ENCODE results near the gene TMEM123.

Gene TMEM123

DNA sequence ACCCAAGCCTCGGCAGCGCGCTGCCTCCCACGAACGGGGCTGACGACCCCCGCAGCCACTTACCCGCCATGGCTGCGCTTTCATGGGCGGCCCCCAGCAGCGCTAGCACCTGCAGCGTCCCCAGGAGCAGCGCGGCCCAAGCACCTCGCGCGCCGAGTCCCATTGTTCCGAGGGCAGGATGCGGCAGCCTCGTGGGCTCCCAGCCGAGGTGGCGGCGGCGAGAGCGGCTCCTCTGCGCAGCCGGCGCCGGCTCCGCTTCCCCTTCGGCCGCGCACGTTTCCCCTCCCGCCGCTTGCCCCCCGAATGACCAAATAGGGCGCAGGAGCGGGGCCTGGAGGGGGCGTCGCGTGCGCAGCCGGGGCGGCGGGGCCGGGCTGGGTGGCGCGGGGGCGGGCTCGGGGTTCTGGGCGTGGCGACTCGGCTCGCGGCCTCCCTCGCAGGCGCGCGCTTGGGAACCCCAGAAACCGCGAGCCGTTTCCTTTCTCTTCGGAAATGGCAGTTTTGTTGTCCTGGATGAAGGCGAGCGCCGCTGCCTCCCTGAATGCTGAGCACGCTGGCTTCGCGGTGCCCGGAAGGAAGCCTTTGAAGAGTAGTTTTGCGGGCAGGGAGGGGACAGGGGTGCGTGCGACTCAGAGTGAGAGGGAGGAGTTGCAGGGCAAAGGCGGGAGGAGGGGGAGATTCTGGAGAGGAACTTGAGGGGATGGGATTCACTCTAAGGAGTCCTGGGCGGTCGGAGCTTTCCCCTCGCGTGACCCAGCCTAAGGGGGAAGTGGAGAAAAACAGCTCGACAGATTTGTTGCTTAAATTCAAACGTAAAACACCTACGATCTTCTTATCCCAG lies at the start of gene TMEM123:
TSS of gene TMEM123 (minus strand) at position 305 of the 841 bp plus-strand sequence. CDS start at position 163, 142 bp downstream.
- no peak for DNase-seq

GRCh38 chr11:102500829-102501228 lies 48.3 kb upstream of the TMEM123 start:
- no peak for DNase-seq

DNA sequence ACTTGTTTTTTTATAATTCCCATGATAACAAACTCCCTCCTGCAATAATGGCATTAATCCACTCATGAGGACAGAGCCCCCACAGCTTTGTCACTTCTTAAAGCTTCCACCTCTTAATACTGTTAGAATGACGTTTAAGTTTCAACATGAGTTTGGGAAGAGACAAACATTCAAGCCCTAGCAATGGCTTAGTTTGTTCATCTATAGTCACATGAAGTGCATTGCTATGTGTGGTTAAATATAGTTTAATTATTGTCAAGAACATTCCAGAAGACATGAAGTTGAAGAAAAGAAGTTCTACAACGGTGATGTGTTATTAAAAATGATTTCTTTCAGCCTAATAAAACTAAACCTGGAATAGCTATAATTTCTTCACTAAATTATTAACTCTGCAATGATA lies 47.4 kb upstream of the TMEM123 start:
- DNase-seq = no peak

GRCh38 chr11:102499151-102499550 lies 46.6 kb upstream of the TMEM123 start:
- DNase-seq = no peak

DNA sequence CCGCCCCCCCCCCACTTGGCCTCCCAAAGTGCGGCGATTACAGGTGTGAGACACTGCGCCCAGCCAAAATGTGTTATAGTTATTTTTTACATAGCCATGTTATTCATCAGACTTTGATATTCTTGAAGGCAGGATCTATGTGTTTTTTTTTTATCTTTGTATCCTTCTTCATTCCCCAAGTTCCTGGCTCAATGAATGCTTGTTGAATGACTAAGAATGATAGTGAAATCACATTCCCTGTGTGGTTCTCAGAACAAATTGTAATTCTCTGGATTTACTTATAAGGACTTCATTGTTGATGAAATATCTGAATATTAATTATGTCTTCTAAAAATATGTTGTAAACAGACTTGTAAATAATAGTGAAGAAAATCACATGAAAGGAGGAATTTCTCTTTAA lies 44.5 kb upstream of the TMEM123 start:
- no peak for DNase-seq

DNA sequence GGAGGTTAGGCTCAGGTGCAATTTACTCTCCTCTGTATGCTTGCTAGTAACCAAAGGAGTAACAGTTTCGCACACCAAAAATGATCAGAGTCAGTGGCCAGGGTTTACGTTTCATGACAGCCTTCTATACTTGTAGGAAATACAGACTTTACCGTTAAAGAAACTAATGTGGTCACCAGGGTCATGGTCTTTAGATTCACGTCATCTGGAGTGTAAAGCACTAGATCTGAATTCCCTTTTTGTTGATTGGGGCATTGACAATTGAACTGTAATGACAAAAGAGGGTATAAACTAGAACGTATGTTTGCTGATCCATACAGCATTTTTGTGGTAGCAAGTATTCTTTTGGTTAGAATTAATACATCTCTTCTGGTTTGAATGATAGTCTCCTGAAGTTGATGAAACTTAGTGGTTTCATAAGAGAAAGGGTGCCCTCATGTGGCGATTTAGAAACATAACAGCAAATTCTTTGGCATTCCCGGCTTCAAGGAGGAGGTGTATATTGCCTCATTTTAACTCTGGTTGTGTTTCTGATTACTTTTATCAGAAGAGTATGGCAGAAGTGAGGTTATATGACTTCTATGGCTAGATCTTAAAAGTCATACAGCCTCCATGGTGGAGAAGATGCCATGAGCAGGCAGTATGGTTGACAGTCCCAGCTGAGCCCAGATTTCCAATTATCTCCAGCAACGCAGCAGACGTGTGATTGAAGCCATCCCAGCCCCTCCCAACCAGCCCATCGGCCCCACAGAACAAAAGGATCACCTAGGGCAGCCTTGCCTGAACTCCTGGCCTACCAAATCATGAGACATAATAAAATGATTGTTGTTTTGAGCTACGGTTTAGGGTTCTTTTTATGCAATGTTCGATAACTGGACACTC lies 42.8 kb upstream of the TMEM123 start:
- no peak for DNase-seq

DNA sequence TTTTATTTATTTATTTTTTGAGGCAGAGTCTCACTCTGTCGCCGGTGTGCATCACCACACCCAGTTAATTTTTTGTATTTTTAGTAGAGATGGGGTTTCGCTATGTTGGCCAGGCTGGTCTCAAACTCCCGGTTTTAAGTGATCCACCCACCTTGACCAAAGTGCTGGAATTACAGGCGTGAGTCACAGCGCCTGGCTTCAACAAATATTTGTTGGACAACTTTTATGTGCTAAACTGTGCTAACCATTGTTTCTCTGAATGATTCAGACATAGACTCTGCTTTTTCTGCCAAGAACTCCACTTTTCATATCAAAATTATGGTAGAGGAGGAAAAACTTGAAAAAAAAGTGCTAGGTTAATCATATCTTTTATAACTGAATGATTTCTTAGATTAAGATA lies 41.7 kb upstream of the TMEM123 start:
- DNase-seq = no peak

DNA sequence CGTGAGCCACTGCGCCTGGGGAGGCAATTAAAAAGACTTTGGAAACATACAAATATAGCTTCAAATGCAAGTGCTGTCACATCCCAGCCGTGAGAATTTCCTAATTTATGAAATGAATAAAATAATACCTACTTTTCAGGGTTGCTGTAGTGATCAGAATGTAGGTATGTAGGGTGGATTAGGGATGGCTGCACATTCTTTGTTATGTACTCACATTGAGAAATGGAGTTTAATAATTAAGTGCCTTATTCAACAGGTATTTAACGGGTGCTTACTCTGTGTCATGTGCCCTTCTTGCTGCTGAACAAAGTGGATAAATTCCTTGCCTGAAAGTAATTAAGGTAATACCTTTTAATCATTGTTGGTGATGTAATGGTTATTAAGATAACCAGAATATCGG lies 41.0 kb upstream of the TMEM123 start:
- DNase-seq = no peak

GRCh38 chr11:102491969-102492368 lies 39.4 kb upstream of the TMEM123 start:
- DNase-seq = no peak

- no peak for DNase-seq
These were observed 36.9 kb upstream of the TMEM123 start for GRCh38 chr11:102489186-102490145.

- DNase-seq = no peak
These were observed 35.6 kb upstream of the TMEM123 start for GRCh38 chr11:102488208-102488607.

- no peak for DNase-seq
These were observed 34.6 kb upstream of the TMEM123 start for GRCh38 chr11:102487214-102487613.

DNA sequence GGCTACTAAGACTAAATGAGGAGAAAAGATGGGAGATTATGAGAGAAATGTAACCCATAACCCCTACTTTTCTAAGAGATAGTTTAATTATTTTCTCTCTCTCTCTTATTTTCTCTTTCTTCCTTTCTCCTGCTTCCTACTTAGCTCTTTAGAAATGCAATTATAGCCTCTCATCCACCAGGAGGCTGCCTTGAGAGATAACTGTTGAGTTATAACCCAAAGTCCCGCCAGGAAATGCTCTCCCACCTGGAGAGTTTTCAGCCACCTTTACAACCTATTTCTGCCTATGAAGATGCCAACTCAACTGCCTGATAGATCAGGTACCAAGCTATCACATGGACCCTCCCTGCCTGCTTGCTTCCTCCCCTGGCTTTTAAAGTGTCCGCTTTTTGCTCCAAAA lies 34.0 kb upstream of the TMEM123 start:
- no peak for DNase-seq

DNA sequence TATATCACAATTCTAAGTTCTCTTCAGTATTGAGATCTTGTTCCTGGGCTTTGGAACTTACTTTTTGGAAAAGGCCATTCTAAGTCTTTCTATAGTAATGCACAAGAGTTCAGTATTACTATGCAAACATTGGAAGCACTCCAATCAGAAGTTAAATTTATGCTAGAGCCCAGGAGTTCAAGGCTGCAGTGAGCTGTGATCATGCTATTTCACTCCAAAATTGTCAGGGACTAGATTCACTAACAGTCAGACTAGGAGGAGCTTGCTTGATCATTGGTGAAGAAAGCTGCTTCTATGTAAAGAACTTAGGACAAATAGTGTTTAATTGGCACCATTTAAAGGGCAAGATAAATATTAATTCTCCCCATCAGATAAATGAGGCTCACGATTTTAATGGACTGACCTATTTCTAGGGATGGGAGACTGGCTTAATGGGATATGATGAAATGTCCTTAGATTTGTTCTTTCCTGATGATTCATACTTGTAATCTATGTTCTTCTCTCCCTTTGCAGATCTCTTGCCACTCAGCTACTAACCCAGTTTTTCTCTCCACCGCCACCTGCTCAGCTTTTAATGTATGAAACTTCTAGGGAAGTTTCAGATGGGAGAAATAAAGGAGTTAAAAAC lies 32.6 kb upstream of the TMEM123 start:
- no peak for DNase-seq

- DNase-seq = no peak
These were observed 29.9 kb upstream of the TMEM123 start for GRCh38 chr11:102482433-102482832.

DNA sequence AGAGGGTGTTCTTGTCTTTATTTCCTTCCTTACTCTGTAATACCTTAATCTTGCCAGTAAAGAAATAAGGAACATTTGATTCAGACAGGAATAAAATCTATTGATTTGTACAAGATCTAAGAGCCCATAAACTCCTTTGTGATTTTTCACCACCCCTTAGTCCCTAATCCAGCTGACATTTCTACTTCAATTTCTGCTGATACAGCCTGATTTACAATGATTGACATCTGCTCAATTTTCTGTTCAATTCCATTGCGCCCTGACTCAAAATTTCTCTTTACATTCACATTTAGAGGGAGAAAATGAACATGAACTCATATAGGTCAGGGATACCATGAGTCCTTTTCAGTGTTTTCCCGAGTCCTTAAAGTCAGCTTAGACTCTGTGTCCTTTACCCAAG lies 27.2 kb upstream of the TMEM123 start:
- DNase-seq = no peak

DNA sequence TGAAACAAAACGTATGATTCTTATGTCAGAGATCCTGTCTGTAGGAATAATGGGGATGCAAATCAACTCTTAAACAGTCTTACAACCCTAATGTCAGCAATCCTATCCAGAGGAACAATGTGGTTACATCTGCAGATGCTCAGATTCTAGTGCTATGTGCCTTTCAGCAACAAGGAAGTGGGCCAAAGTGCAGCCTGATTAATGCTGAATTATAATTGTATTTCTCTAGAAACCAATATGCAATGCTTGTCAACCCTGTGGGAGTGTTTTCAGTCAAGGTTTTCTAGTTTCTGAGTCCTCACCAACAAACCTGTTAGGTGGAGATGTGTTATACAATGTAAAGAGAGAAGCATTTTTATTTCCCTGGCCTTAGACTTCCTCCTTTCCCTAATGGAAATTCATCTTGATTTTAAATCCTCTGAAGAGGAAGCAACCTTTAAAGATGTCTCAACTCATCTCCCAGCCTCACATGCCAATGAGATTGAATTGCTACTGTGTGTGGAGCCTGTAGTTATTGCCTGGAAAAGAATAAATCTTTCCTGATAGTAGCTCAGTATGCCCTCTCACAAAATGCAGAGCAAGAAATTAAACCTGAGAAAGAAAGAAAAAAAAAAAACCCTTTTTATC lies 26.2 kb upstream of the TMEM123 start:
- no peak for DNase-seq

GRCh38 chr11:102476812-102477211 lies 24.2 kb upstream of the TMEM123 start:
- DNase-seq = no peak

GRCh38 chr11:102476069-102476468 lies 23.5 kb upstream of the TMEM123 start:
- DNase-seq = no peak

- no peak for DNase-seq
These were observed 21.0 kb upstream of the TMEM123 start for GRCh38 chr11:102473543-102473942.

DNA sequence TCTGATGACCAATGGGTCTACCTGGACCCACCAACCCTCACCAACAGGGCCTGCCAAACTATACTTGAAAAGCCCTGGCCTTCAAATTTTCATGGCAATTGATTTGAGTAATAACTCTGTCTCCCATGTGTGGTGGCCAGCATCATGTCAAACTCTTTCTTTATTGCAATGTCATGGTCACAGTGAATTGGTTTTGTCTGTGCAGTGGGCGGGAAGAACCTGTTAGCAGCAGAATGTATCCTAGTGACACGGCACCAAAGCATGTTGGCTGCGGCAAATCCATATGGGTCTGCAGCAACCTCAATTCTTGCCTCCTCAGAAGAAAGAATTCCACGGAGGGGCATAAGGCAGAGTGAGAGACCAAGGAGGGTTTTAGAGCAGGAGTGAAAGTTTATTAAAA lies 19.6 kb upstream of the TMEM123 start:
- DNase-seq = no peak

DNA sequence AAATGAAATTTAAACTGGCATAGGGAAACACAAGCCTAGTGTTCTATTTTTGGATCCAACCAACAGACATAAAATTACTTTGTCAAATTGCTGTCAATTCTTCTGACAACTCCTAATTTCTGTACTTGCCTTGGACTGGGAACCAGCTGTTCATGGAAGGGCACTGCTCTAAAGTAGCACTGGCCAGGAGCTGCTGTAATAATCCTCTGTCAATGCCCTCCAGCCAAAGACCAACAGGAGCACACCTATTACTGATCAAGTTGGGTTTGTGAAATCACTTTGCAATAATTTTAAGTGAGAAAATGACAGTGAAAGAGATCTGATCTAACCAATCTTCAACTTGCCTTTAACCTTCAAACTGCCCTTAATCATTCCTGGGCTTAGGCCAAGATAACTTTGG lies 18.9 kb upstream of the TMEM123 start:
- no peak for DNase-seq

Measured in SIG-M5 (cell line).